ENCODE results near the gene SLC35E1. TPM values are rescaled to one million over a fixed set of nuclear protein-coding genes. Genes with fewer than 3 reads are reported as not detected.

The SLC35E1 gene
- total RNA-seq, 6 experiments from 2014 or later: 17.2 to 27.4 (median 20.1) TPM

DNA sequence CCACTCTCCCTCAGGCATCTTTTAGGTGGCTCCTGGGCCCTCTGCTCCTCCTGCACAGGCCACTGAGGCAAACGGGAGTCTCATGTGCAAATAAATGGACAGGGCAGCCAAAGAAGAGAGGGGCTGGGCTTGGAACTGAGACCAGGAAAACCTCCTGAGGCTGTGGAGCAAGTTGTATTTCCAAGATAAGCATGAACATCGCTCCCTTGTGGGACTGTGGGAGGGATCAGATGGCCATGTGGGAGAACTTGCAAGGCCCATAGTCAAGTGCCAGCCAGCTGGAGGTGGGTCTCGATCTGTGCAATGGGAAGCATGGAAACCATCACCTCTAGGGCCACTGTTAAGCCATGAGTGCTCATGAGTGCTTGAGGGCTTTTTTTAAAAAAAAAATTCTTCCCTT lies 30.9 kb upstream of the SLC35E1 start:
- Histone ChIP-seq H3K4me1 (peaks cover 0 to 11% (median 4%) of the 10 kb centered on the region in 4 donors), H3K27me3 (no peaks in the 10 kb centered on the region), H3K36me3 (no peaks in the 10 kb centered on the region), H3K27ac (no peak overlapping the region), H3K9me3 (no peaks in the 10 kb centered on the region), H3K4me3 (no peak overlapping the region)
- DNase-seq (no peak), ATAC-seq (no peak)
- intact Hi-C loops (cut with DNase I): no loop called here
- TF ChIP-seq POLR2A (IDR thresholded peaks at IDR 0.05): no peak
- TF ChIP-seq, protein P1, sequence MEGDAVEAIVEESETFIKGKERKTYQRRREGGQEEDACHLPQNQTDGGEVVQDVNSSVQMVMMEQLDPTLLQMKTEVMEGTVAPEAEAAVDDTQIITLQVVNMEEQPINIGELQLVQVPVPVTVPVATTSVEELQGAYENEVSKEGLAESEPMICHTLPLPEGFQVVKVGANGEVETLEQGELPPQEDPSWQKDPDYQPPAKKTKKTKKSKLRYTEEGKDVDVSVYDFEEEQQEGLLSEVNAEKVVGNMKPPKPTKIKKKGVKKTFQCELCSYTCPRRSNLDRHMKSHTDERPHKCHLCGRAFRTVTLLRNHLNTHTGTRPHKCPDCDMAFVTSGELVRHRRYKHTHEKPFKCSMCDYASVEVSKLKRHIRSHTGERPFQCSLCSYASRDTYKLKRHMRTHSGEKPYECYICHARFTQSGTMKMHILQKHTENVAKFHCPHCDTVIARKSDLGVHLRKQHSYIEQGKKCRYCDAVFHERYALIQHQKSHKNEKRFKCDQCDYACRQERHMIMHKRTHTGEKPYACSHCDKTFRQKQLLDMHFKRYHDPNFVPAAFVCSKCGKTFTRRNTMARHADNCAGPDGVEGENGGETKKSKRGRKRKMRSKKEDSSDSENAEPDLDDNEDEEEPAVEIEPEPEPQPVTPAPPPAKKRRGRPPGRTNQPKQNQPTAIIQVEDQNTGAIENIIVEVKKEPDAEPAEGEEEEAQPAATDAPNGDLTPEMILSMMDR (IDR thresholded peaks at IDR 0.05): no peak
- WGBS (ENCODE audit: insufficient coverage, low coverage, low lambda C conversion rate, missing lambda C conversion rate): 29% methylated on average over 1 of the region's 3 CpGs

DNA sequence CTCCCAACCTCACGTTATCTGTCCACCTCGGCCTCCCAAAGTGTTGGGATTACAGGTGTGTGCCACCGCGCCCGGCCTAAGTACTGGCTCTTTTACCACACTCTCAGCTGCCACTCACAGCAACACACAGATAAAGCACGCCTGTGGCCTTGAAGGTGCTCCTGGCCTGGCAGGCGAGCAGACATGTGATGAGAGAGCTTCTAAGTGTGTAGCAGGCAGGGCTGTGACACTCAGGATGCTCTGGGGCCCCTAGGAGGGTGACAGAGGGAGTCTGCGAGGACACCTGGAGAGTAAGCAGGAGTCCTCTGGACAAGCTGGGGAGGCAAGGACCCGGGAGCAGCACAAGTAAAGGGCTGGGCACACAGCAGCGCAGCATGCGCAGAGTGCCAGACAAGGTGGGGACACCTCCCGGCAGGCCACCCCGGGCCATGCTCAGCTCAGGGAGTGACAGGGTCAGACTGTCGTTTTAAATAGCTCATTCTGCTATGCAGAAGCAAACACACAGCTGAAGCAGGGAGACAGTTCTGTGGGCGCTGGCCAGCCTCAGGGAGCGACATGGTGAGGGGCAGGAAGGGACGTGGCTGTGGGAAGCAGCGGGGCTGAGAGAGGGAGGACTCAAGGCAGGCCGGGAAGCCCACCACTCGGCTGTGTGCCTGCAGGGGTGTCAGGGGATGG lies 29.3 kb upstream of the SLC35E1 start:
- 100% methylated on average over 3 of the region's 20 CpGs for WGBS (ENCODE audit: insufficient coverage, low coverage, low lambda C conversion rate, missing lambda C conversion rate)
- DNase-seq (no peak), ATAC-seq (no peak)
- intact Hi-C loops (cut with DNase I): no loop called here
- H3K4me3 ChIP-seq: no peak overlapping the region
- no peaks in the 10 kb centered on the region for H3K36me3 ChIP-seq
- H3K27me3 ChIP-seq: no peaks in the 10 kb centered on the region
- H3K9me3 ChIP-seq: no peaks in the 10 kb centered on the region
- no peak overlapping the region for H3K27ac ChIP-seq
- H3K4me1 ChIP-seq: peaks cover 0 to 11% (median 3%) of the 10 kb centered on the region in 4 donors
- no peak for TF ChIP-seq POLR2A (IDR thresholded peaks at IDR 0.05)
- TF ChIP-seq, protein P1 (IDR thresholded peaks at IDR 0.05): no peak

DNA sequence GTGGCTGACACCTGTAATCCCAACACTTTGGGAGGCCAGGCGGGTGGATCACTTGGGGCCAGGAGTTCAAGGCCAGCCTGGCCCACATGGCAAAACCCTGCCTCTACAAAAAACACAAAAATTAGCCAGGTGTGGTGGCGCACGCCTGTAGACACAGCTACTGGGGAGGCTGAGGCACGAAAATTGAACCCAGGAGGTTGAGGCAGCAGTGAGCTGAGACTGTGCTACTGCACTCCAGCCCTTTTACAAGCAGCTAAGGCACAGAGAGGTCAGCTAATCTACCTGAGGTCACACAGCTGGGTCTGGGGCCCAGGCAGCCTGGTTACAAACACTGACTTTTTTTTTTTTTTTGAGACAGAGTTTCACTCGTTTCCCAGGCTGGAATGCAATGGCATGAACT lies 28.6 kb upstream of the SLC35E1 start:
- intact Hi-C loops (cut with DNase I): no loop called here
- WGBS (ENCODE audit: insufficient coverage, low coverage, low lambda C conversion rate, missing lambda C conversion rate): 89% methylated on average over 4 of the region's 5 CpGs
- H3K27ac ChIP-seq: no peak overlapping the region
- peaks cover 0 to 8% (median 3%) of the 10 kb centered on the region in 4 donors for H3K4me1 ChIP-seq
- no peak overlapping the region for H3K4me3 ChIP-seq
- no peaks in the 10 kb centered on the region for H3K27me3 ChIP-seq
- ATAC-seq (no peak), DNase-seq (no peak)
- no peaks in the 10 kb centered on the region for H3K36me3 ChIP-seq
- TF ChIP-seq, protein P1 (IDR thresholded peaks at IDR 0.05): no peak
- no peak for TF ChIP-seq POLR2A (IDR thresholded peaks at IDR 0.05)
- no peaks in the 10 kb centered on the region for H3K9me3 ChIP-seq

GRCh38 chr19:16599655-16600346 lies 27.6 kb upstream of the SLC35E1 start:
- ATAC-seq (peak in 1 of 4 donors; percentile 9), DNase-seq (no peak)
- H3K36me3 ChIP-seq: no peaks in the 10 kb centered on the region
- TF ChIP-seq, protein P1 (IDR thresholded peaks at IDR 0.05): no peak
- no peak for TF ChIP-seq POLR2A (IDR thresholded peaks at IDR 0.05)
- H3K27ac ChIP-seq: no peak overlapping the region
- intact Hi-C loops (cut with DNase I): no loop called here
- no peaks in the 10 kb centered on the region for H3K27me3 ChIP-seq
- H3K4me1 ChIP-seq: peaks cover 0 to 4% (median 0%) of the 10 kb centered on the region in 4 donors
- H3K9me3 ChIP-seq: no peaks in the 10 kb centered on the region
- no peak overlapping the region for H3K4me3 ChIP-seq
- 80% methylated on average over 2 of the region's 6 CpGs for WGBS (ENCODE audit: insufficient coverage, low coverage, low lambda C conversion rate, missing lambda C conversion rate)

Measured in right lobe of liver (tissue), 6 donors.